ENCODE data around the gene ETFA. TPM values are rescaled to one million over a fixed set of nuclear protein-coding genes. Genes with fewer than 3 reads are reported as not detected.
"Not testable (repeated sequence)": the region's sequence is repeated elsewhere in the genome, so short reads cannot be mapped to it uniquely, and the experiment has no call there.

The ETFA gene
- total RNA-seq, 1 donor from 2014 or later = 151 TPM

DNA sequence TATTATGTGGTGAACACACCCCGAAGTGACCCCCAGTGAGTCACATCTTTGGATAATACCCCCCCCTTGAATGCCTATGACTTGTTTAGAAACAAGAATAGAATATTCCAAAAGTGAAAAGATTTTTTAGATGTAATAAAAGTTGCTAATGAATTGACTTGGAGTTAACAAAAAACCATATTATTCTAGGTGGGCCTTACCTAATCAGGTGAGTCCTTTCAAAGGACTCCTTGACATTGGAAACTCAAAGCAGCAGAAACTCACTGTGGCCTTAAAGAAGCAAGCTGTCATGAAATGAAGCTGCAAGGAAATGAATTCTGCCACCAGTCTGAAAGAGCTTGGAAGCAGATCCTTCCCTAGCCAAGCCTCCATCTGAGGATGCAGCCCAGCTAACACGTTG is 14.4 kb upstream of the ETFA start:
- DNase-seq = no peak

DNA sequence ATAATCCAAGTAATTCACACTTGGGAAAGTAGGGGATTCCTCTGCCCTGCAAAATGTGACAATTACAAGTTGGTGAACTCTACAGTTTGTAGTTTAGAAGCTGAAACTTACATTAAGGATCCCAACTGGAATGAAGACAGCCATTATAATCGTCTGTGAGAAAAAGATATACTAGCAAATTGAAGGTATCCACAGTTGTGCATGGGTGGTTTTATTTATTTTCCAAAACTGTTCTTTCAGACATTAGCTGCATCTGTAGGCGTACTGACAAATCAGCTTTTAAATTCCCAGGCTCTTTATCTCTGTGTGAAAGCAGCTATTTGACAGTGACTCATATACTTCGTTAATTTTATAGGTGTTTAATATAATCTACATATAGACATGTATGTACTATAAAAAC is 12.8 kb upstream of the ETFA start:
- no peak for DNase-seq

DNA sequence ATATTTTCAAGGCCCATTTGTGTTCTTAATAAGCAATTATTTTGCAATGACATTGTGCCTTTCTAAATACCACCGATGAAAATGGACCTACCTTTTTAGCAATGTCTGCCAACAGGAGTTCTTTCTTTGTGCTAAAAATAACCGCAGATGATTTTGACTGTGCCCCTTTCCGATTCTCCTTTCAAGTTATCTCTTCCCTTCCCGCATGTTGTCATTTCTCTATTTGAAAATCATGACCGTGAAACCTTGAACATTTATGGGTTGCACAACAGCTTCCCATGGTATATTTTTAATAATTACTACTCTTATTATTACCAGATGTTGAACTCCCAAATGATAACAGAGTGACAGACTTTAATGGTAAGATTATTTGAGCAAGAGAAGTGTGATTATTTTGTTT is 10.3 kb upstream of the ETFA start:
- no peak for DNase-seq

DNA sequence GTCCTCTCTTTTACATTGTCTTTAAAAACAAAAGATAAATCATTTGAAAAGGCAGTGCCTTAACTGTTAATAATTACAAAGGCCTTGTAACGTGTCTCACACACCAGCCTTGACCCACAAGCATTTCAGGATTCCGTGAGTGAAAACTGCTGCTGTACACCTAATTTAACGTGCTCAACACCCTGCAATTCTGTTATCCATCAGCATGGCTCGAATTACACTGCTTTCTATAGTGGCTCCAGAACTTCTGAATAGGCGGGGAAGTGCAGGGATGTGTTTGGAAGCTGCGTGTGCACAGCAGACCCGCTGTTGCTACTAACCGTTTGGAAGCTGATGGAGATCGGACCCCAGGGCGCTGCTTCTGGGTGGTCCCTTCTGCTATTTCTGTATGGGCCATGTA is 9.9 kb upstream of the ETFA start:
- no peak for DNase-seq

DNA sequence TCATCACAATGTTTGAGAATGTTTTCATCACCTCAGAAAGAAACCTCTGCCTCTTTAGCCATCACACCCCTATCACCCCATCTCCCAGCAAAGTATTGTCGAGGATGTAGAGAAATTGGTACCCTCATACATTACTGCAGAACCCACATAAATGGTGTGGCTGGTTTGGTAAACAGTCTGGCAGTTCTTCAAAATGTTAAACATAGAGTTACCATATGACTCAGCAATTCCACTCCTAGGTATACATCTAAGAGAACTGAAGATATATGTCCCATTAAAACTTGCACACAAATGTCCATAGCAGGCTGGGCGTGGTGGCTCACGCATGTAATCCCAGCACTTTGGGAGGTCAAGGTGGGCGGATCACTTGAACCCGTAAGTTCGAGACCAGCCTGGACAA is 8.7 kb upstream of the ETFA start:
- DNase-seq = no peak

DNA sequence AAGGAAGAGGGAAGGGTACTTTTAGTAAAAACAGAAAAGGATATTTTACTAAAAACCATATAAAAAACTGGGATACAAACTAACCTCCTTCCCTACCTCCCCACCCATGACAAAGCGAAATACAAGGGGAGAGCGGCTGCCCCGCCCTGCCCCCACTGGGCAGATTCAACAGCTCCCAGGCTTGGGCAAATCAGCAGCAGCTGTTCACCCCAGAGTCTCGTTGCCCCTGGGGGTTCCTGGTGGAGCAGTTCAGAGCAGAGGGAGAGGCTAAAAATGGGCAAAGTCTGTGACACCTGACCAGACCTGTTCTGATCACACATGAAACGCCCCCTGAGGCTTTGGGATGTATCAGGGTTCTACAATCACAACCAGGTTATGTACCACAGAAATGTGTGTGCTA is 2.5 kb upstream of the ETFA start:
- peak; percentile 16 for DNase-seq

DNA sequence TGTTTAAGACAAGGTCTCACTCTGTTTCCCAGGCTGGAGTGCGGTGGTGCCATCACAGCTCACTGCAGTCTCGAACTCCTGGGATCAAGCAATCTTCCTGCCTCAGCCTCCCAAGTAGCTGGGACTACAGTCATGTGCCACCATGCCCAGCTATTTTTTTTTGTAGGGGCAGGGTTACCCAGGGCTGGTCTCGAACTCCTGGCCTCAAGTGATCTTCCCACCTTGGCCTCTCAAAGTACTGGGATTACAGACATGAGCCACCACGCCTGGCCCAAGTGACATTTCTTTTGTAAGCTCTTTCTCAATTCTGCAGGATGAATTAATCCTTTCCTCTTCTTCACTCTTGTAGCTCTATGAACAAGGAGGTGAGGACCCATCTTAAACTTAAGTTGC is 1.9 kb upstream of the ETFA start:
- DNase-seq = not testable (repeated sequence)

DNA sequence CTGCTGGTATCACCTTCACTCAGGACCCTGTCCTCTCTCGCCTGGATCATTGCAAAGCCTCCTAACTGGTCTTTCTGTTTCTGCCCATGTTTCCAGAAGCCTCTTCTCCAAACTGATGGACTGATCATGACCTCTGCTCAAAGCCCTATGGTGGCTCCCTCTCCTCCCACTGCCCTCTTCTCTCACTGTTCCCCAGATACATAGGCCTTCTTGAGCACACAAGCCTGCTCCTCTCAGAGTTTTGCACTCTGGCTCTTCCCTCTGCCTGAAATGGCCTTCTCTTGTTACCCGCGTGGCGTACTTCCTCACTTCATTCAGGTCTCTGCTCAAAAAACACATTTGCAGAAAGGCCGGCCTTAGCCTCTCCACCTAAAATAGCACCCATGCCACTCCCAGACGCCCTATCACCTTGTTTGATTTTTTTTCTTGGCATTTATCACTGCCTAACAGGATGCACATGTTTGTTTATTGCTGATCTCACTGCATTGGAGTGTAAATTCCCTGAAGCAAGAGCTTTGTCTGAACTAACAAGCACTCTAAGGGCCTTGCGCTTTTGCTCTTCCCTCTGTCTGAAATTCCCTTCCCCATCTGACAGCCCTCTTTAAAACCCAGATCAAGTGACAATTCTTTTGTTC is 1.4 kb upstream of the ETFA start:
- no peak for DNase-seq

DNA sequence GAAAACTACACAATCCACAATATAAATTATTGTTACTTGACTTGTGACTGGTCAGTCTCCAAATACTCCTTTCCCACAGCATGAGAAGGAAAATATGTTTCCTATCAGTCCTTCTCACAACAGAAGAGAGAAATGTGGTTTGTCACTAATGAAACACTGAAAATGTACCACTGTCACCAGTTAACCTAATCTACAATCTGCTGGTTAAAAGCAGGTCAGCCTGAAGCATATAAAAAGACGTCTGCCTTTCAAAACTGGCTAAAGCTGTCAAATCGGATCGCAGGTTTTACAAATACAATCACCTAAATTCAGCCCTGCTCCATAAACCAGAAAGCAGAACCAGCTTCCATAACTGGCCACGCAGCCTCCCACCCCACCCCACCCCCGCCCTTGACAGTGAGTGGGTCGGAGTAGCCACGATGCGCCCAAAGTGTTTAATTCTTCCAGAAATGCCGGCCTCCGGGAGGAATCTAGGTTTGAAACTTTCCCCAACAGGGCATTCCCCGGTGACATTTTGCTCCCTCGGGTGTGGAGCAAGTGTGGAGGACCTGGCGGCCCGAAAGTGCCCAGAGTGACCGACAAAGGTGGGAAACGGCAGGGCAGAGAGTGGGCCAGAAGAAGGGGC is 682 bp downstream of the ETFA start:
- DNase-seq = peak; percentile 34

DNA sequence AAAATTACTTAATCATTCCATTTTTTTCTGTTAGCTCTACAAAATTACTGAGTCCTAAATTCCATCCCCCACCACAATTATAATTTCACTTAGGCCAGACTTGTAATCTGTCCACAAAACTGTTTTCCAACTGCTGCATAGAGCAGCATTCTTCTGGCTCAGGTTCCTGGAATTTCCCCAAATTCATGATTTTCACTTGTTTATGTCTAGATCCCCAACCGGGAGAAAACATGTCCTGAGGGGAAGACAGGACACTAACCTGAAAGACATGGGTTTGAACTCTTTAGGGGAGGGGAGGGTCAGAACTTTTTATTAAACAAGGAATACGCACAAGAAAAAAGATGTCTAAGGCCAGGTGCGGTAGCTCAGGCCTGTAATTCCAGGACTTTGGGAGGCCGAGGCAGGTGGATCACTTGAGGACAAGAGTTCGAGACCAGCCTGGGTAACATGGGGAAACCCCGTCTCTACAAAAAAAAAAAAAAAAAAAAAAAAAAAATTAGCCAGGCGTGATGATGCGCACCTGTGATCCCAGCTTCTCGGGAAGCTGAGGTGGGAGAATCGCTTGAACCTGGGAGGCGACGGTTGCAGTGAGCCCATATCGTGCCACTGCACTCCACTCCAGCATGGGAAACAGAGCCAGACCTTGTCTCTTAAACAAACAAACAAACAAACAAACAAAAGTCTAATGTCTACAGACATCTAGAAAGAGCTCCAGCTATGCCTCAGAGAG is 1.5 kb downstream of the ETFA start:
- peak; percentile 25 for DNase-seq

DNA sequence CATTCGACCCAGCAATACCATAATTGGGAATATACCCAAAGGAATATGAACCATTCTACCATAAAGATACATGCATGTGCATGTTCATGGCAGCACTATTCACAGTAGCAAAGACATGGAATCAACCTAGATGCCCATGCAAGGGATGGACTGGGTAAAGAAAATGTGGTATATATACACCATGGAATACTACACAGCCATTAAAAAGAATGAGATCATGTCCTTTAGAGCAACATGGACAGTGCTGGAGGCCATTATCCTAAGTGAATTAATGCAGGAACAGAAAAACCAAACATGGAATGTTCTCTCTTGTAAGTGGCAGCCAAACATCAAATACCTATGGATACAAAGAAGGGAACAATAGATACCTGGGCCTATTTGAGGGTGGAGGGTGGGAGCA is 7.4 kb downstream of the ETFA start:
- no peak for DNase-seq

DNA sequence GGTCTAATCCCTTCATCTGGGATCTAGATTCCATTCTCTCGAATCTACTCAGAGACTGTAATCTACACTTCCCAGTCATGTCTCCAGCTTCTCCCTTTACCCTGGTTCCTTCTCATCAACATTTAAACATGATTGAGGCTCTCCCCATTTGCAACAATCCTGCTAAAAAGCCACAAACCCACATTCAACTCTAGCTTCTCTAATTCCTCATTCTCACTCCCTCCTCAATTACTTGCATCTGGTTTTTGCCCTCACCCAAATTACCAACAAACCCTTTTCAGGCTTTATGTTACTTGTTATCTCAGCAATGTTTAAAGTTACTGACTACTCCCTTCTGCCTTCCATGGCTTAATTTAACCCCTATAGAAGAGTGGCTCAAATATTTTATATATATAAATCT is 11.5 kb downstream of the ETFA start:
- DNase-seq = no peak

DNA sequence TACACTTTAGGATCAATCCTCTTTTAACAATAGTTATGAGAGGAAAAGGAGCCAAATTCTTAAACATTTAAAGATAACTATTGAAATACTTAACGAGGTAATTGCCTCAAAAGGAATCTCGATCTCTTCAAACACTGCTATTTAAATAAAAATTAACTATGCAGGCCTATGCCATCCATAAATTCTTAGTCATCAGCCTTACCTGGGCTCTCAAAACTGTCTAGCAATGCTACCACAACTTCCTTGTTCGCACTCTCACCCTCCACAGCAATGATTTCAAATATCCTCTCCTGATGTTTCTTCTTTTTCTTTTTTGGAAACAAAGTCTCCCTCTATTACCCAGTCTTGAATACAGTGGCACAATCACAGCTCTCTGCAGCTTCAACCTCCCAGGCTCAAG is 12.3 kb downstream of the ETFA start:
- no peak for DNase-seq

DNA sequence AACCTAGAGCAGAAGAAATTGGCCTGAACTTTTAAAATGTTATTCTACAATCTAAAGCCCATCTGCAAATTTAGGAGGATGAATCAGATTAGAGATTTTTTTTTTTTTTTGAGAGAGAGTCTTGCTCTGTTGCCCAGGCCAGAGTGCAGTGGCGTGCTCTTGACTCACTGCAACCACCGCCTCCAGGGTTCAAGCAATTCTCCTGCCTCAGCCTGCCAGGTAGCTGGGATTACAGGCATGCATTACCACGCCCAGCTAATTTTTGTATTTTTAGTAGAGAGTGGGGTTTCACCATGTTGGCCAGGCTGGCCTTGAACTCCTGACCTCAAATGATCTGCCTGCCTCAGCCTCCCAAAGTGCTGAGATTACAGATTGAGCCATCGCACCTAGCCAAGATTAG is 13.3 kb downstream of the ETFA start:
- not testable (repeated sequence) for DNase-seq

DNA sequence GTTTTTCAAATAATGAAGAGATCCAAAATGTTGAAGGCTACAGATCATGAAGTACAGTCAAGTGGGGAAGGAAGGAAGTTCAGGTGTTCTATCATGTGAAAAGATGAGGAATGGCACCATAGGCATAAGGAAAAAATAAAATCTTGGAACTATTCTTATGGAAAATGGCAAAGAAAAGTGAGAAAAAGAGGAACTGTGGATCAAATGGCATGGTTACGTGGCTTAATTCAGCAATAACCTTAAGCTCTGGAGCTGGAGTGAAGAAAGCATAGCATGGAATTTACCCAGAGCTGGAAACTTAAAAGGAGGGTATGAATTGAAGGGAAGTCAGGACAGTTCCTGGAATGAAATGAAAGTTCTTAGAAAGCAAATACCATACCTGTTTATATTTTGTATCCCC is 14.4 kb downstream of the ETFA start:
- DNase-seq = no peak

DNA sequence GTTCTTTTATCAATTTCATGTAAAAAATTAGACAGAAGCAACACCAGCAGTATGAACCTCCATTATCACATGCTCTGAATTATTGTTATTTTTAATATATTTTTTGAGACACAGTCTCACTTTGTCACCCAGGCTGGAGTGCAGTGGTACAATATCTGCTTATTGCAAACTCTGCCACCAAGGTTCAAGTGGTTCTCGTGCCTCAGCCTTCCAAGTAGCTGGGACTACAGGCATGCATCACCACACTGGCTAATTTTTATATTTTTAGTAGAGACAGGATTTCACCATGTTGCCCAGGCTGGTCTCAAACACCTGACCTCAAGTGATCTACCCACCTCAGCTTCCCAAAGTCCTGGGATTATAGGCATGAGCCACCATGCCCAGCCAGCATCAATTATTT is 16.8 kb downstream of the ETFA start:
- not testable (repeated sequence) for DNase-seq

DNA sequence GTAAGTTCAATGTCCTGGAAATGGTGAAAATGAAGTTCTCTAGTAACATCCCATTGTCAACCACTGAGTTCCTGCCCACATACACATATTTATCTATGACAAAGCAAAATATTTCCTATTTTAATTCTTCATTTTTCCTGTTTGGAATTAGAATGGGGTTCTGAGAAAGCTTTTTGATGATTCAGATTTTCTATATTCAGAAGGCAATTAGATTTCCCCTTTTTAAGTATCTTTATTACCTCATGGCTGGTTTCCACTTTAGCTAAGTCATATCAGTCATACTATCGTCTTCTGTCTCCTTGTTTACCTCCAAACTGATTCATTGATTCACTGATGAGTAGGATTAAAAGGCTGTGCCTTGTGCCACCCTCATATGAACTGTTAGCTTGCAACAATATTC is 17.9 kb downstream of the ETFA start:
- no peak for DNase-seq

DNA sequence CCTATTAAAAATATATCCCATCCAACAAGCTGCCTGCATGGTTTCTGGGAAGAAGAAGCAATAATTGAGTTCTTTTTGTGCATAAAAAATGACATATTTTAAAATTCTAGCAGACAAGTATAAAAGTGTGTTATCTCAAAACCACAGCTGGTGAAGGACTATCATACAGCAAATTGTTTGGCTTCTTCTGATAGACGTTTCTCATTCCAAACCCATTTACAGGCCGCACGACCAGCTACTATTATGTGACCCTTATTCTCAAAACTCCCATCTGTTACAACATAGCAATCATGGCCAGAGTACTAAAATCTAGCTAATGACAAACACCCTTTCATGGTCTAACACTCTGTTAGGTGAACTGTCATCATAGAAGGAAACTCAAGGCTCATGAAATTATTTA is 21.7 kb downstream of the ETFA start:
- DNase-seq = no peak

DNA sequence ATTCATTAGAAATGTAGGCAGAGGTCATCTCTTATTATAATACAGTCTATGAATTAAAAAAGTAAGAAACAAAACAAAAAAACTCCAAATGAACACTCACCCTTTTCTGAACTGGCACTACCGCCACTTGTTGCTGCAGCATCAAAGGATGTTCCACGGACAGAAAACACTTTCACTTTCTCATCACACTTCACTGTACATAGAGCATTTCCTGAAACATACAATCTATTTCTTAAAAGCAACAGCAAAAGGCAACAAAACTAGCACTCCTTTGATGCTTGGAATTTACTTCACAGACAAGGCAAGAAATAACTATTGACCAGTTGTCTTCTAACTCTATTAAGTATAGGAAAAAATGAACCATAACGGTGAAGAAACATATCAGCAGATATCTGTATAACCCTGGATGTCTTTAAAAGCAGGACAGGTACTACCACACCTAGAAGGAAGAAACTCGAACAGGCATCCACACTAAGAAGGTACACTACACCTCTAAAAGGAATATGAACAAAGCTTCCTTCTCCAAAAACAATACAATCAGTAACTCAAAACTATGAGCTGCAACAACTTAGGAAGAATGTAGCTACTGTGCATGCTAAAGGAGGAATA is 24.9 kb downstream of the ETFA start:
- no peak for DNase-seq

DNA sequence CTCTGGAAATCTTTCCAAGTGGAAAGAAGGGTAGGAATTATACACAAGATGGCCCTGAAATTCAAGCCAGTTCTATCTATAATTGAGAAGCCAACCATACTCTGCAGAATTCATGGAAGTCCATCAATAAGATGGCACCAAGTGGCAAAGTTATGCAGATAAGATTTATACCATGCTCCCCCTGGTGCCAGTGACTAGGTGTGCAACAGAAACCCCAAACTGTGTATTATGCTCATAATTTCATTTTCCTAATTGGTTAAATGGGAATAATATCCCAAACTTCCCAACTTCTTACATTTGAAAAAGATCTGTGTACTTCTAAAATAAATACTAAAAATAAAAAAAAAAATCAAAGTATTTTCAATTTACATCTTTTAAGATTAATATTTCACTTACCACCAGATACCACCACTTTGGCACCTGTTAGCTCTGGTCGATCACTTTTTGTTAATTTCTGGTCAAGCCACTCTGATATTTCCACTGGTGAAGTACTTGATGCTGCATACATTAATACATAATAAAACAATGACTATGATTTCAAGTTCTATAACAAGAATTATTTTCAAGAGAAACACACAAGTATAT is 25.9 kb downstream of the ETFA start:
- DNase-seq = peak; percentile 5

DNA sequence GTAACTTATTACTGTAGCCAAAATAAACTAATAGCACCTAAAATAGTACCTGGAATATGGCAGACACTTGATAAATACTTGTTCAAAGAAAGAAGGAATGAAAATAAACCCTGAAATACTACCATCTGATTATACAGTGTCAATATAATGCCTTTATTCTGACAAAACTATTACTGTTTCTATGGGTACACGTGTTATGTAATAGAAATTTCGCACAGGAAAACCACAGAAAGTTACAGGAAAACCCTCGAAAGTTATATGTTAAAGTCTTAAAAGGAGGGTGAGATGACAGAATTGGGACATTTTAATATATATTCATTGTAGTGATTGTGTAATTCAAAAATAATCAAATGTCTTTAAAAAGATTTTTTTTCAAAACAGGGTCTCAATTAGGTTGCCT is 28.8 kb downstream of the ETFA start:
- no peak for DNase-seq

DNA sequence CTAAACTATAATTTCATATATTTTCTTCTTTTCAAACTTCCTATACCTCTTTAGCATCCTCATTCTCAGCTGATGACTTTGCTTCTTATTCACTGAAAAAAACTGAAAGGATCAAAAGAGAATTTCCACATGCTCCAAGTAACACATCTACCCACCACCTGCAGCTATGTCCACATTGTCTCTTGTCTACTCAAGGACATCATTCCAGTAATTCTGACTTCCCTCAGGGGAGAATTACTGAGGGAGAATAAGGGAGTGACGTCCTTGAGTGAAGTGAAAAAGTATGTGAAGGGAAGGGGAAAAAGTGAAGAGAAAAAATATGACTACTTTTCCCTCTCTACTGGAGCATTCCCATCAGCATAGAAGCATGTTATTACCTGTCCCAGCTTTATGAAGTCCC is 32.6 kb downstream of the ETFA start:
- no peak for DNase-seq

DNA sequence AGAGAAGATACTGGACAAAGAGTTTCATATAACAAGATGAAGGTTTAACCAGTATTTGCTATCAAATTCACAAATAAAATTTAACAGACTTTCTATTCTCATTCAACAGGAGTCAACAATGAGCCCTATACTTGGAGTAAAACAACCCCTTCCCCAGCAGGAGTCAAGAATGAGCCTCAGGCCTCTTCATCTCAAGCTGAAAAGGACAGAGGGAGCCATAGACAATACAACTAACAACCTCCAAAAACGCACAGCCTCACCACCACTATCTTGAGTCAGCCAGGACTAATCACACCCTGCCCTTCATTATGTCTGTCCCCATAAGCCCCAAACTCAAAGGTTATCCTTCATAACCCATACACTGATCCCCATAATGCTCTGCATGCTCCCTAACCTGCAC is 36.4 kb downstream of the ETFA start:
- no peak for DNase-seq
